Liver (tissue), 9 donors: ENCODE measurements around the gene LBP. TPM values are rescaled to one million over a fixed set of nuclear protein-coding genes. Genes with fewer than 3 reads are reported as not detected.

Experiments
- DNase-seq: peaks from one replicate; pipeline ENCODE4 v3.0.0-alpha.2; 2017; ENCODE audit warnings: low spot score
- H3K27ac ChIP-seq, 2 donors: one replicate each; pipeline ENCODE4 v1.7.0; 2013; ENCODE audit warnings: inconsistent platforms in 2 of 2, low read length in 2 of 2, control low read depth in 1 of 2, low read depth in 1 of 2, mild to moderate bottlenecking in 1 of 2
- H3K27me3 ChIP-seq, 4 donors: one replicate each; pipeline versions ENCODE4 v1.6.1 to v1.7.0; 2013; ENCODE audit warnings: low read length in 3 of 4, inconsistent platforms in 1 of 4, mild to moderate bottlenecking in 1 of 4, moderate library complexity in 1 of 4; ENCODE audit not compliant: control insufficient read depth in 4 of 4, insufficient read depth in 4 of 4
- H3K36me3 ChIP-seq, 4 donors: one replicate each; pipeline versions ENCODE4 v1.6.1 to v1.7.0; 2013; ENCODE audit warnings: low read length in 3 of 4, mild to moderate bottlenecking in 3 of 4, low read depth in 1 of 4, moderate library complexity in 1 of 4; ENCODE audit not compliant: control insufficient read depth in 4 of 4, insufficient read depth in 3 of 4
- H3K4me1 ChIP-seq, 4 donors: one replicate each; pipeline versions ENCODE4 v1.6.1 to v1.7.0; 2013; ENCODE audit warnings: low read length in 3 of 4, mild to moderate bottlenecking in 3 of 4, moderate library complexity in 1 of 4; ENCODE audit not compliant: control insufficient read depth in 4 of 4, insufficient read depth in 4 of 4
- H3K4me3 ChIP-seq, 3 donors: one replicate each; pipeline versions ENCODE4 v1.6.1 to v1.7.0; 2013; ENCODE audit warnings: low read length in 3 of 3, control low read depth in 1 of 3, low read depth in 1 of 3, mild to moderate bottlenecking in 1 of 3
- H3K9ac ChIP-seq, 2 donors: one replicate each; pipeline ENCODE4 v1.7.0; 2013; ENCODE audit warnings: low read length in 2 of 2, mild to moderate bottlenecking in 2 of 2, moderate library complexity in 2 of 2, control low read depth in 1 of 2, low read depth in 1 of 2
- H3K9me3 ChIP-seq, 4 donors: one replicate each; pipeline versions ENCODE4 v1.6.1 to v1.7.0; 2013; ENCODE audit warnings: low read length in 3 of 4; ENCODE audit not compliant: control insufficient read depth in 4 of 4
- ATF3 ChIP-seq: IDR thresholded peaks from 2 replicates; pipeline ENCODE4 v1.6.1; 2016; ENCODE audit warnings: antibody characterized with exemption
- CTCF ChIP-seq: fragments of 150-350 bp; IDR thresholded peaks from 2 replicates; pipeline ENCODE4 v1.5.1; 2017; ENCODE audit warnings: improper control_type of control experiment, low read depth, low read length; ENCODE audit not compliant: missing input control
- EGR1 ChIP-seq, 2 donors: IDR thresholded peaks; 2 replicates each; pipeline ENCODE4 v1.6.1; 2016 to 2018; ENCODE audit warnings: antibody characterized with exemption in 2 of 2, low read depth in 2 of 2
- FOXA1 ChIP-seq: IDR thresholded peaks from 2 replicates; pipeline ENCODE4 v1.6.1; 2016; ENCODE audit warnings: antibody characterized with exemption
- FOXA2 ChIP-seq: IDR thresholded peaks from 2 replicates; pipeline ENCODE4 v1.6.1; 2016; ENCODE audit warnings: antibody characterized with exemption
- GABPA ChIP-seq, 2 donors: IDR thresholded peaks in 1 of 2; conservative IDR thresholded peaks in 1 of 2; 2 replicates each; pipeline ENCODE4 v1.6.1; 2016; ENCODE audit warnings: antibody characterized with exemption in 2 of 2, mild to moderate bottlenecking in 1 of 2, moderate library complexity in 1 of 2
- HNF4A ChIP-seq, 2 donors: conservative IDR thresholded peaks; 2 replicates each; pipeline ENCODE4 v1.6.1; 2016; ENCODE audit warnings: antibody characterized with exemption in 2 of 2, mild to moderate bottlenecking in 2 of 2
- HNF4G ChIP-seq: IDR thresholded peaks from 2 replicates; pipeline ENCODE4 v1.6.1; 2016; ENCODE audit warnings: antibody characterized with exemption
- JUND ChIP-seq, 2 donors: IDR thresholded peaks; 2 replicates each; pipeline ENCODE4 v1.6.1; 2016; ENCODE audit warnings: antibody characterized with exemption in 2 of 2
- MAX ChIP-seq: IDR thresholded peaks from 2 replicates; pipeline ENCODE4 v1.6.1; 2016; ENCODE audit warnings: antibody characterized with exemption
- NR2F2 ChIP-seq: IDR thresholded peaks from 2 replicates; pipeline ENCODE4 v1.6.1; 2016; ENCODE audit warnings: antibody characterized with exemption
- RAD21 ChIP-seq, 2 donors: IDR thresholded peaks; 2 replicates each; pipeline ENCODE4 v1.6.1; 2016; ENCODE audit warnings: antibody characterized with exemption in 2 of 2, mild to moderate bottlenecking in 2 of 2
- REST ChIP-seq: IDR thresholded peaks from 2 replicates; pipeline ENCODE4 v1.6.1; 2016; ENCODE audit warnings: antibody characterized with exemption, mild to moderate bottlenecking
- RXRA ChIP-seq, 2 donors: IDR thresholded peaks; 2 replicates each; pipeline ENCODE4 v1.6.1; 2017 to 2018; ENCODE audit warnings: antibody characterized with exemption in 2 of 2, mild to moderate bottlenecking in 1 of 2
- SP1 ChIP-seq: IDR thresholded peaks from 2 replicates; pipeline ENCODE4 v1.6.1; 2018; ENCODE audit warnings: antibody characterized with exemption, mild to moderate bottlenecking
- TAF1 ChIP-seq: conservative IDR thresholded peaks from 2 replicates; pipeline ENCODE4 v1.6.1; 2016; ENCODE audit warnings: antibody characterized with exemption, mild to moderate bottlenecking
- YY1 ChIP-seq: IDR thresholded peaks from 2 replicates; pipeline ENCODE4 v1.6.1; 2016; ENCODE audit warnings: antibody characterized with exemption, mild to moderate bottlenecking
- WGBS: extraction: QIAGEN DNeasy Blood & Tissue Kit; methylation state at CpG from one replicate; pipeline ENCODE4 v1.1.7; 2013; 5-methylcytosine and 5-hydroxymethylcytosine counted together
- polyA plus RNA-seq, 2 donors: library from polyadenylated mRNA; stranded (reverse) in 1 of 2; unstranded in 1 of 2; fragments of 200-250 nt in 1 of 2; fragments of >200 nt in 1 of 2; fragmentation: Nextera tagmentation in 1 of 2; extraction: Ambion mirVana in 1 of 2; gene quantifications; one replicate each; pipeline versions ENCODE4 v1.2.1 to v1.2.3, GENCODE V29; 2013 to 2015
- total RNA-seq, 2 donors: library from RNA; depleted of rRNA; stranded (reverse); fragments of >200 nt; gene quantifications; one replicate each; pipeline ENCODE4 v1.2.3, GENCODE V29; 2014
- TF ChIP-seq, protein P1 (sequence below): IDR thresholded peaks from 2 replicates; pipeline ENCODE4 v1.6.1; 2016; ENCODE audit warnings: antibody characterized with exemption
- donor health status: healthy.
- donor health status: healthy.
- donor health status: healthy.
- donor health status: healthy.
- donor health status: healthy.

The LBP gene
- total and polyA plus RNA-seq, 4 donors = 561 to 1,485 (median 1,083) TPM

- H3K9me3 ChIP-seq = no peaks in the 10 kb centered on the region
- TF ChIP-seq ATF3 = no peak
- no peak for TF ChIP-seq YY1
- TF ChIP-seq SP1 = no peak
- TF ChIP-seq, protein P1, sequence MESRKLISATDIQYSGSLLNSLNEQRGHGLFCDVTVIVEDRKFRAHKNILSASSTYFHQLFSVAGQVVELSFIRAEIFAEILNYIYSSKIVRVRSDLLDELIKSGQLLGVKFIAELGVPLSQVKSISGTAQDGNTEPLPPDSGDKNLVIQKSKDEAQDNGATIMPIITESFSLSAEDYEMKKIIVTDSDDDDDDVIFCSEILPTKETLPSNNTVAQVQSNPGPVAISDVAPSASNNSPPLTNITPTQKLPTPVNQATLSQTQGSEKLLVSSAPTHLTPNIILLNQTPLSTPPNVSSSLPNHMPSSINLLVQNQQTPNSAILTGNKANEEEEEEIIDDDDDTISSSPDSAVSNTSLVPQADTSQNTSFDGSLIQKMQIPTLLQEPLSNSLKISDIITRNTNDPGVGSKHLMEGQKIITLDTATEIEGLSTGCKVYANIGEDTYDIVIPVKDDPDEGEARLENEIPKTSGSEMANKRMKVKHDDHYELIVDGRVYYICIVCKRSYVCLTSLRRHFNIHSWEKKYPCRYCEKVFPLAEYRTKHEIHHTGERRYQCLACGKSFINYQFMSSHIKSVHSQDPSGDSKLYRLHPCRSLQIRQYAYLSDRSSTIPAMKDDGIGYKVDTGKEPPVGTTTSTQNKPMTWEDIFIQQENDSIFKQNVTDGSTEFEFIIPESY = no peak
- TF ChIP-seq HNF4G = no peak
- no peak for TF ChIP-seq JUND (IDR thresholded peaks at IDR 0.05)
- TF ChIP-seq MAX = no peak
- no peak for TF ChIP-seq FOXA2
- no peak for TF ChIP-seq HNF4A (conservative IDR thresholded peaks at IDR 0.05)
- no peak for TF ChIP-seq TAF1
- TF ChIP-seq EGR1 (IDR thresholded peaks at IDR 0.05; ENCODE audit: low read depth in 2 of 2) = no peak
- TF ChIP-seq FOXA1 = no peak
- WGBS = 93% methylated on average over 7 of the region's 7 CpGs
Measured at GRCh38 chr20:38326309-38326708, 20.0 kb upstream of the LBP start.

GRCh38 chr20:38330638-38331037 lies 15.6 kb upstream of the LBP start:
- WGBS = 13% methylated on average over 3 of the region's 3 CpGs
- H3K27ac ChIP-seq = no peak overlapping the region
- TF ChIP-seq FOXA2 = peak; percentile 52
- TF ChIP-seq FOXA1 = no peak
- peak; percentile 69 for TF ChIP-seq MAX
- peak; percentile 54 for TF ChIP-seq YY1
- peak; percentile 99 for TF ChIP-seq HNF4G
- TF ChIP-seq GABPA (IDR thresholded peaks at IDR 0.05 in 1 of 2, conservative IDR thresholded peaks at IDR 0.05 in 1 of 2) = no peak
- TF ChIP-seq TAF1 = no peak
- TF ChIP-seq, protein P1 = no peak
- peak; percentile 83 for TF ChIP-seq NR2F2
- TF ChIP-seq JUND (IDR thresholded peaks at IDR 0.05) = peak in 1 of 2 donors; percentile 66
- TF ChIP-seq REST = peak; percentile 67
- TF ChIP-seq CTCF = no peak
- peak; percentile 97 to 99 for TF ChIP-seq RXRA (IDR thresholded peaks at IDR 0.05)
- TF ChIP-seq RAD21 (IDR thresholded peaks at IDR 0.05) = peak in 1 of 2 donors; percentile 46
- TF ChIP-seq HNF4A (conservative IDR thresholded peaks at IDR 0.05) = peak; percentile 99 to 100
- TF ChIP-seq SP1 = peak; percentile 96
- peak; percentile 29 for TF ChIP-seq ATF3
- no peak for TF ChIP-seq EGR1 (IDR thresholded peaks at IDR 0.05; ENCODE audit: low read depth in 2 of 2)
- H3K36me3 ChIP-seq = no peaks in the 10 kb centered on the region
- no peaks in the 10 kb centered on the region for H3K27me3 ChIP-seq
- no peak overlapping the region for H3K4me3 ChIP-seq
- H3K9me3 ChIP-seq = no peaks in the 10 kb centered on the region
- no peak for DNase-seq
- H3K9ac ChIP-seq = no peak overlapping the region
- H3K4me1 ChIP-seq = peaks cover 3 to 13% (median 11%) of the 10 kb centered on the region in 4 donors

More at GRCh38 chr20:38326309-38326708, 20.0 kb upstream of the LBP start:
- Histone ChIP-seq H3K9ac (no peak overlapping the region), H3K36me3 (no peaks in the 10 kb centered on the region), H3K4me1 (peaks cover 3 to 13% (median 11%) of the 10 kb centered on the region in 4 donors), H3K27ac (no peak overlapping the region), H3K4me3 (no peak overlapping the region), H3K27me3 (no peaks in the 10 kb centered on the region)
- no peak for DNase-seq
